ENCODE results near the gene PAM. TPM values are rescaled to one million over a fixed set of nuclear protein-coding genes. Genes with fewer than 3 reads are reported as not detected.

The PAM gene
- total and polyA plus RNA-seq, 2 of the 8 experiments (the other 6 are each of a cell fraction or from before 2014, with no cell fraction given) = 30.4 to 67.8 TPM

DNA sequence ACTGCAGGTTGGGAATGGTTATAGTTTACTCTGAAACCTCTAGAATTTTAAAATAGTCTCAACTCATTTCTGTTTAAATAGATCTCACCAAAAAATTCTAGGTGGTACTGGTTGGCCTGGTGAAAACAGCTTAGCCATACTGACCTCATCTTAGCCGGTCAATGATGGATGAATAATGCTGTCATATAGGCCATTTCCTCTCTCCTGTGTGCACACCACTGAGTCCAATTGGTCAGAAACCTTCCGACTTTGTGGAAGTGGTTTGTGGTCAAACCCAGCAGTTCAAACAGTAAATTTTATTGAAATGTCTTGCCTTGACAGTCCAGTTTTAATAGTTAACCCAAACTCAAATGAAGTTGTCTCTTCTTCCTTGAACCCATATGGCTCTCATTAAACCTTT is 266.2 kb downstream of the PAM start (continued):
- TF ChIP-seq CEBPB (IDR thresholded peaks at IDR 0.05; ENCODE audit: low read depth, low read length) (no peak), SIX5 (IDR thresholded peaks at IDR 0.05; ENCODE audit: low read depth, low read length) (no peak), EP300 (IDR thresholded peaks at IDR 0.05; ENCODE audit: borderline replicate concordance in 1 of 2, low read depth in 2 of 2, low read length in 2 of 2) (no peak)
- TF ChIP-seq, protein P1, sequence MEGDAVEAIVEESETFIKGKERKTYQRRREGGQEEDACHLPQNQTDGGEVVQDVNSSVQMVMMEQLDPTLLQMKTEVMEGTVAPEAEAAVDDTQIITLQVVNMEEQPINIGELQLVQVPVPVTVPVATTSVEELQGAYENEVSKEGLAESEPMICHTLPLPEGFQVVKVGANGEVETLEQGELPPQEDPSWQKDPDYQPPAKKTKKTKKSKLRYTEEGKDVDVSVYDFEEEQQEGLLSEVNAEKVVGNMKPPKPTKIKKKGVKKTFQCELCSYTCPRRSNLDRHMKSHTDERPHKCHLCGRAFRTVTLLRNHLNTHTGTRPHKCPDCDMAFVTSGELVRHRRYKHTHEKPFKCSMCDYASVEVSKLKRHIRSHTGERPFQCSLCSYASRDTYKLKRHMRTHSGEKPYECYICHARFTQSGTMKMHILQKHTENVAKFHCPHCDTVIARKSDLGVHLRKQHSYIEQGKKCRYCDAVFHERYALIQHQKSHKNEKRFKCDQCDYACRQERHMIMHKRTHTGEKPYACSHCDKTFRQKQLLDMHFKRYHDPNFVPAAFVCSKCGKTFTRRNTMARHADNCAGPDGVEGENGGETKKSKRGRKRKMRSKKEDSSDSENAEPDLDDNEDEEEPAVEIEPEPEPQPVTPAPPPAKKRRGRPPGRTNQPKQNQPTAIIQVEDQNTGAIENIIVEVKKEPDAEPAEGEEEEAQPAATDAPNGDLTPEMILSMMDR (IDR thresholded peaks at IDR 0.05; ENCODE audit: control extremely low read depth in 1 of 3, insufficient read depth in 1 of 3, low read depth in 1 of 3, low read length in 3 of 3) = no peak

Measured in H1 (cell line).